GM19193 (cell line): ENCODE results near the gene EPHA4.

ENCODE experiments used
- POLR2A ChIP-seq: IDR thresholded peaks from 4 replicates; pipeline ENCODE4 v1.6.1; 2011; ENCODE audit not compliant: insufficient read depth, insufficient read length; ENCODE audit errors: extremely low read depth

EPHA4 gene

DNA sequence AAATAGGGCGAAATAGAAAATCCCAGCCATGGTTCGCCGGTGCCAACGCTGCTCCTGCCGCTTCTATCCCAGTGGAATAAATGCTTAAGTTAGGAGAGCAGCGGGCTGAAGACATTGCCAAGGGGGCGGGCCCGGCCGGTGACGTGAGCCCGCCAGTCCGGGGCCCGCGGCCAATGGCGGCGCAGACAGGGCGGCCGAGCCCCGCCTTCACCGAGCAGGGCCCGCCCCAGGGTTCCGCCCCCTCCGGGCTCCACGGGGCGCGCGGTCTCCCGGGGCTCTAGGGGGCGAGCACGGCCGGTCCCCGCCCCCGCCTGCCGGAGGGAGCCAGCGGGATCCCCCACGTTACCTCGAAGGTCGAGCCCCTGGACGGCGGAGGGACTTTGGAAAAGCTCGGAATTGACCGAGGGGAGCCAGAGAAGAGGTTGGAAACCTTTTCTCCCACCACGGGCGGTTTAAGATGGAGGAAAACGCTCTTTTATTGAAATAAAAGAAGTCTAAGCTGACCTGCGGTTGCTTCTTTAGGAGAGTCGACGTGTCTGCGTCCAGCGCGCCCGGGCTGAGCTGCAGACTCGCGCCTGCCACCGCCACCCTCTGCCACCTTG, at the start of gene EPHA4:
Gene EPHA4, minus strand, starts transcription at position 86 of the 602 bp plus-strand sequence. Its CDS starts 56 bp downstream, at position 30.
- no peak for TF ChIP-seq POLR2A

DNA sequence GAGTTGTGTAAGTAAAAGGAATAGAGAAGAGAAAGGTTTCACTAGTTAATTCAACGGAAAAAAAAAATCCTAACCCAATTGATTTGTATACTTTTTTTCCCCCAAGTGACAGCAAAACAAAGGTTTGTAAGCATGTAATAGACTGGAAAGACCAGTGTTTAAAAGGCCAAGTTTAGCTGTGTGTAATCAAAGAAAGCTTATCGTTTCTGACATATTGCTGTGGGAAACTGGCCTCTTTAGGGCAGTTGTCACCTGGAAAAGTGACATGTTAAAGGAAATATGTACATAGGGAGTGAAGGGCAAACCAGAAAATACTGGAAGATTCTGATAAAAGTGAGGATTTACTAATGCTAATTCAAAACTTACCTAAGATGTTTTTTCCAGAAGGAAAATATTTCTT, 45.9 kb upstream of the EPHA4 start:
- TF ChIP-seq POLR2A: no peak

DNA sequence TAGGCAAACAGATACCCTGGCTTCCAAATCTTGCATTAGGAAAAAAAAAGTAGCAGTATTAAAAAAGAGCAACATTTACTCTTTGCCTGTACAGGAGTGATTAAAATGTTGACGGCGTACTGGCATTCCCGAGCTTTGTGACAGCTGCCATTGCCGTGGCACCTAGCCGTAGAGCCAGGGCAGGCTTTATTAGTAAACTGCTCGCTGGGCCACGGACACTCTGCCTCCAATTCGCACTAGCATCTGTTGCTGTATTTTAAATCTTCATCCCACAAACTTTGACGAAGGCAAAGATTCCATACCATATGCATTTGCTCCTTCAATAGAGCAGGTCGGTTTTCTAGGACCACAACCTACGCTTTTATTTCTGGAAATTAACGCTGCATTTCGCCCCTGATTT, 44.5 kb upstream of the EPHA4 start:
- no peak for TF ChIP-seq POLR2A

DNA sequence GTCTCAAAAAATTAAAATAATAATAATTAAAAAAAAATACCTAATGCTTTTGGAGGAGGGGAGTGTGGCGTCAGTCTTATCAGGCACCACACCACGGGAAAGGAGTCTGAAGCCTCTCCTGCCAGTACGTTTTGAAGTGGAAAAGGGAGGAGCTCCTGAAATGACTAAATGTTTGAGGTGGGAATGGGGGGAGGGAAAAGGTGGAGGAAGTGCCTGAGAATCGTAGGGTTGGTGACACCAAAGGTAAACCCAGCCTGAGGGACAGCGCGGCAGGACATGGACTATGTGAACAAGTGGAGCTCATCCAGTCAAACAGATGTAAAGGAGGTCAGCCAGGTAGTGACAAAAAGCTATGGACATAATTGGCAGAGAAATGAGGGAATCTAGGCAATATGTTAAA, 42.2 kb upstream of the EPHA4 start:
- TF ChIP-seq POLR2A: no peak

DNA sequence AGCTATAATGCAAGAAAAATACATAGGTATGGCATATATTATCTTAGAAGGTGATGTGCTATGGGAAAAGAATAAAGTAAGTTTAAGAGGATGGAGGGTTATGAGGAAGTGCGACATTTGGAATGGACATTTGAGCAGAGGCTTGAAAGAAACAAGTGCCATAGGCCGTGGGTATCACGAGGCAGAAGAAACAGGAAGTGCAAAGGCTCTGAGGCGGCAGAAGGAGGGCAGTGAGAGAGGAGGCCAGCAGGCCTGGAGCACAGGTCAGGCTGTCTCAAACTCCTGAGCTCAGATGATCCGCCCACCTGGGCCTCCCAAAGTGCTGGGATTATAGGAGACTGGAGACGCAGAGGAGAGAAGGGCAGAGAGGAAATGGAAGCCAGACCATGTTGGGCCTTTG, 40.7 kb upstream of the EPHA4 start:
- no peak for TF ChIP-seq POLR2A

DNA sequence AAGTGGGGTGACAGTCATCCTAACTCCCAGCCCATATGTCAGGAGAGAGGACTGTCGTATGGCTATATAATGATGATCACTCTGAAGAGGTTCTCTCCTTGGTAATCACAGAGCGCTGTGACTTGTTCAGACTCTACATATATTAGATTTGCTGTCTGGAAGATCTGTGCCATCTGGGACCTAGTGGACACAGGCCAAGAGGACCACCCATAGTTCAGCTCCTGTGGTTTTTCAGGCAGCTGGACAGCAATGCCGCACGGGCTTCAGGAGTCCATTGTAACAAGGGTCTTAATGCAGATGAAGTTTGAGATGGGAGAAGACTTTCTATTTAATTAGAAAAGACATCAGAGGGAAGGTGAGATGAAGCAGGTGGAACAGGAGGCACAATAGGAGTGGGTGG, 40.1 kb upstream of the EPHA4 start:
- TF ChIP-seq POLR2A: no peak

DNA sequence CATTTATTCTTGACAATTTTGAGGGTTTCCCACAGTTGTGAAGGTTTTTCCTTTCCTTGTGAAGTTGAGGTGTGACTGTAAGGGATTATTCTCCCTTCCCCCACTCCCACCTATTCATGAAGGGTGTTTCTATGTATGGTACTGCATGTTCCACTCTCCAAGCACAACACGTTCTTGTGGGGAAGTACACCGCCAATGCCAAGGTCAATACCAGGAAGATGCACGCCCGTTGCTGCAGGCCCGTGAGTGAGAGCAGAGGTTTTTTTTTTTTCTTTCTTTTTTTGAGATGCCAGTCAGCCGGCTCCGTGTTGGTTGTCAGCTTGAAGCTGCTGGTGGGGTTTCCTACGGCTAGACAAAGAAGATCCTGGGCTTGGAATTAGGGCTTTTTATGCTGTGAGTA, 38.6 kb upstream of the EPHA4 start:
- no peak for TF ChIP-seq POLR2A

DNA sequence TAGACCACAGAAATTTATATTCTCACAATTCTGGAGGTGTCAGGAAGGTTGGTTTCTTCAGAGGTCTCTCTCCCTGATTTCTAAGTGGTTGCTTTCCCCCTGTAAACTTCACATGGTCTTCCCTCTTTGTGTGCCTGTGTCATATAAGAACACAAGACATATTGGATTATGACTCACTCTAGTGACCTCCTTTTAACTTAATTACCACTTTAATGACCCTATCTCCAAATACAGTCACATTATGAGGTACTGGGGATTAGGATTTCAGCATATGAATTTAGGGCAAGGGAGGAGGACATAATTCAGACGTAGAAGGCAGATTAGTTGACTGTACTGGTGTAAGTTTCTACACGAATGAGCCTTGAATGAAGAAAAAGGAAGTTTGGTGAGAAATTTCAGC, 38.2 kb upstream of the EPHA4 start:
- no peak for TF ChIP-seq POLR2A

DNA sequence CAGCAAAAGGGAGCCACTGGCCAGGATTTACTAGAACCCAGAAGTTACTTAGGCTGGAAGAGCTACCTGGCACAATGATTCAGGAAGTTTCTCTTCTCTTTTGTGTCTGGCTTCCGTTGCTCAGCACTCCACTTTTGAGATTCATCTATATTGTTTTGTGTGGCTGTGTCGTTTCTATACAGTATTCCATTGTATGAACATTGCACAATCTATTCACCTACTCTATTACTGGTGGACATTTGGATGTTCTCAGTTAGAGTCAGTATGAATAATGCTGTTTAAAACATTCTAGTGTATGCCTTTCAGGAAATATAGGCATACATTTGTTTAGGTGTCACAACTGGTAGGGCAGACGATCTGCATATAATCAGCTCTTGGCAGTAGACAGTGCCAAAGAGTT, 36.3 kb upstream of the EPHA4 start:
- TF ChIP-seq POLR2A: no peak

DNA sequence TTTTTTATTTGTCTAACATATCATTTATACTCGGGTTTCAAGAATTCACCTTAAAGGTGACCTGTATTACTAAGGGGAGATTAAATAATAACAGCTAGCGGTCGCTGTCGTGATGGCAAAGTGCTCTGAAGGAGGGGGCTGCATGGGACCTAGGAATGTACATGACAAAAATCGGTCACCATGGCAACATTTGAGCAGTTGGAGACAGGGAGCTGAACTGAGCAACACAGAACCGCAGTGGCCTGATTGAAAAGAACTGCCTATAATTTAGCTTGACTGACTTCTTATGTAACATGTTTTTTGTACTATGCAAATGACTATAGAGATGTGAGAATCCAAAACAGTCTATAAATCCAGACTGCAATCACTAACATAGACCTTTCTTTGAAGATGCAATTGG, 34.3 kb upstream of the EPHA4 start:
- no peak for TF ChIP-seq POLR2A

DNA sequence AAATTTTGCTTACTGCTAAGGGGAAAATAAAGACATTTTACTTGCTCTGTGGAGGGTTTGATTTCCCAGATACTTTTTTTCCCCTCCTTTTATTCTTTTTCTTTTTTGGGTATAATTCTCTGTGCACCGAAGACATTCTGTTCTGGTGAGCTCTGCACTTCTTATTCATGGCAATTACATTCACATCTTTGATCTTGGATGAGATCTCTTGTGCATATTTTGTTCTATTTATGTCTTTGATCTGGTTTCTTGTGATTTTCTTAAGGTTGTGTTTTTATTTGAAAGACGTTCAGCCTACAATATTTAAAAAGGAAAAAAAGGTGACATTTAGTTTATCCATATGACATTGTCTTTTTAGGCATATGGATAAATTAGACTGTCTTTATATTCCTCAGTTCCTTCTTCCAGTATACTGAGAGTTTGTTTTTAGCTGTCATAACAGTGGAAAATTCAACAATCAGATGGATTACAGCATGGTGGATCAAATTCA, 33.7 kb upstream of the EPHA4 start:
- TF ChIP-seq POLR2A: no peak

DNA sequence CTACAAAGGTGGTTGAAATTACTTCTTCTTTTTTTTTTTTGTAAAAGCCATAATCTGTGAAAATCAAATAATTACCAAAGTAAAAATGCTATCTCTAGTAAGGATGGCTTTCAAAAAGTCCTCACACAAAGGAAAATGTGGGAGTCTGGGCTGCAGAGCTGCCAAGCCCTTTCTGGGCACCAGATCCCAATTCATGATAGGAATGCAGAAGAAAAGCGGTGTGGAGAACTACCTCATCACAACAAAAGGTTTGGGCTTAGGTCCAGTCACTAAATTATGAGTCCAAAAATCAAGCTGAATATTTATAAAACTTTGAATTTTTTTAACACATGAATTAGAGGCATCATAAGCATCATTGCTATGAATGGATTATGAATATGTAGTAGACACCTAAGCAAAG, 30.8 kb upstream of the EPHA4 start:
- TF ChIP-seq POLR2A: no peak

DNA sequence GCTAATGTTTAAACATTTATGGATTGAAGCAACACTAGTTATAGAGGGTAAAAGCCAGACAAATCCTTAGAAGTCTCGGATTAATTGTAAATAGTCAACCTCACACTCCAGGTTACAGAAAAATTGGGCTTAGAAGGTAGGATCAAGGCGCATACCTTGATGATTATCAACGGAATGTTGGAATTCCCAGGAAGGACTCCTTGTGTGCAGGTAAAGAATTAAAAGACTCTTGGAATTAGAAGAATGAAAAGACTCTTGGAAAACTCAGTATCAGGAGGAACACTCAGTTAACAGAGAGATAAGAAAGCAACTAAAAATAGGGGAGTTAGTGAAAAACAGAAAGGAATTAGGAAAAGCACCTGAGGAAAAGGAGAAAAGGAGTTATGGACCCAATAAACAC, 29.3 kb upstream of the EPHA4 start:
- TF ChIP-seq POLR2A: no peak

DNA sequence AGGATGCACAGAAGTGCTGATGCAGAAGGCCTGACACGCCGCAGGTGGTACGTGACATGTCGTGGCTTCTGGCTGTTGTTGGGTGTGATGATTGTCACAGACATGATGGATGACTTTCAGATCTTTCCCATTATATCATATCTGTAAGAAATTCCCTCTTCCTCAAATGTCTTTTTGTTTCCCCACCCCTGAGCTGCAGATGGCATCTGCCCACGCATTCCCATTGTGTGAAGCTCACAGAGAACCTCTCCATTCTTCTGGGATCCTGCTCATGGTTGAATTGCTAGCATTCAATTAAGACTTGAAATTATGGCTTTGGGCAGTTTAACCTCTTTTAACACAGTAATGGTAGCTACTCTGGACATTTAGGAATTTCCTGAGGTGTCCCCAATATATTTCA, 28.3 kb upstream of the EPHA4 start:
- TF ChIP-seq POLR2A: no peak

DNA sequence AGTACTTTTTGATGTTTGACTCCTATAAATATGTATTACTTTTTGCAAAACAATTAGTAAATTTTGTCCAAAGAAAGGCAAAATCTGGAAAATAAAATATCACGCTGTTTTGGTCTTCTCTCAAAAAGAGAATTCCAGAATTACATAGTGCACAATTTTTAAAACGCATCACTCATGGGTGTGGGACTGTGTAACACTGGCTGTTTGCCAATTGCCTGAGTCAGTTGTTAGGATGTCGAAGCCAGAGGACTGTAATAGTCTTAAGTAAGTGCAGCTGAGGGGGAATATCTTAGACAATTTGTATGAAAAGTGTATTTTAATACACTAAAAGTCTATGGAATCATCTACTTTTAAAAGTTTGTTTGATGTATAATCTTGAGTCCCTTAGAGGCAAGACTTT, 24.1 kb upstream of the EPHA4 start:
- TF ChIP-seq POLR2A: no peak

DNA sequence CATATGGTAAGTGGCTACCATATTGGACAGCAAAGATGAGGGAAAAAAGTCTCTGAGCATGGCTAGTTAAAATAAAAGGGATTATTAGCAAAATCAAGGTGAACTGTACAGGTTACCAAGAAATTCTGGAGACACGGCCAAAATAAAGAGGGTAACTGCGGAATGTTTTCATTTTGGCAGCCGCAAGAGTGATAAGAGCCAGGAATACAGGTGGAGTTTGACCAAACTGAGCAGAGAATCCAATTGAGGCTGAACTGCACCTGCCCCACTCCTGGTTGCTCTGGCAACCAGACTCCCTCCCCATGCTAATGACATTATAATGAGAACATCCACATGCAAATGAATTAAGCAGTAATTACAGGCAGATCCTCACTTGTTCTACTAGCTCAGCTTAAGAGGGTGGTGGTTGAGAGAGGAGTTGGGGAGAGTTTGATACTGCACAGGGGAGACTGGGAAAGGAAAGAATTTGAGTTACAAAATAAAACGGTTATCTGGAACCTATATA, 18.8 kb upstream of the EPHA4 start:
- TF ChIP-seq POLR2A: no peak

DNA sequence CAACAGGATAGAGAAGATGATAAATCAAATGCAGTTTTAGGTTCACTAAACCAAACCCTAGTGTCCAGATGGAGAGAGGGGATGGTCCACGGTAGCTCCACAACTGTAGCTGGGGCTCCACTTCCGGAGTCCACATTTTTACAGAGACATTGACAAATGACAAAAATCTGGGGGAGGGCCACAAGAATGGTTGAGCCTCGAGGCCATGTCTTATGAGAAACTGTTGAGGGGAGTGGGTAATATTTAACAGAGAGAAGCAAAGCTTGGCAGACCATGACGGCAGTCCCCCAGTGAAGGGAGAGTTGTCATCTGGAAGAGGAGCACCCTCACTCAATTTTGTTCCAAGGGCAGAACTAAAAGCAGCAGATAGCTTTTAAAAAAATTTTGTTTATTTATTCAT, 17.6 kb upstream of the EPHA4 start:
- no peak for TF ChIP-seq POLR2A

DNA sequence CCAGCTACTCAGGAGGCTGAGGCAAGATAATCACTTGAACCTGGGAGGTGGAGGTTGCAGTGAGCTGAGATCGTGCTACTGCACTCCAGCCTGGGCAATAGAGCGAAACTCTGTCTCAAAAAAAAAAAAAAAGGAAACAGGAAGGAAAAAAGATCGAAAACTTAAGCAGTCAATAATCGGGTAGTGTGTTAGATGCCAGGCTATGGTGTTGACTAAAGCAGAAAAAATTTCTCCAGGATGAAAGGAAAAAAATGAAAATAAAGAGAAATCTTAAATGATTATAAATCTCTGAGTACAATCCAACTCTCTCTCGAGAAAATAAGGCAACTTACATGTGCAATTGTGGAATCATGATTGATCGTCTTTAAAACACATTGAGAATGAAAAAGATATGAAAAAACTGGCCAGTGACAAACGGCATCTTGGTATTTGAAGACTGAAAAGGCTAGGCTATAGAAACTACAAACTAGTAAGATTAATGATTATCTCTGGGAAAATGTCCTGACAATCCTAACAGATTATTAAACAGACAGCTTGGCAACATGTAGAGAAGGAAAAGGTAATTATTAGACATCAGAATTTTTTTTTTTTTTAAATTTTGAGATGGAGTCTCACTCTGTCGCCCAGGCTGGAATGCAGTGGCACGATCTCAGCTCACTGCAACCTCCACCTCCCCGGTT, 16.3 kb upstream of the EPHA4 start:
- TF ChIP-seq POLR2A: no peak

DNA sequence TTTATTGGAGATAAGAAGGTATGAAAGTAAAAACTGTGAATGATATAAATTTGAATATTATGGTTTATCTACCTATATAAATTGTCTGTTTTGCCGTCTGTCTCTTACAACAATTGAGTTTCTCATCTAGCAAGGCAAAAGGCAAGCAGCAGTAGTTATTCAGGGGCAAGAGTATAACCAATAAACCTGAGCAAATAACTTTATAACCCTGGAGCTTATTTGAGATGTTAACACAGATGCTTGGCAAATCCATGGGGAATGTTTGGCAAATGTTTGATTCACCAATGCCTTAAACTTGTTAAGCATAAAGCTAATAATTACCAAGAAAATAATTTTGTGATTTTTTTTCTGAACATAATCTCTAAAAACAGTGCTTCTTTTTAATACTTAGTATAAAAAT, 9.9 kb upstream of the EPHA4 start:
- TF ChIP-seq POLR2A: no peak
